ENCODE data around the gene BCAP31.
"Not testable (repeated sequence)": the region's sequence is repeated elsewhere in the genome, so short reads cannot be mapped to it uniquely, and the experiment has no call there.

The BCAP31 gene

DNA sequence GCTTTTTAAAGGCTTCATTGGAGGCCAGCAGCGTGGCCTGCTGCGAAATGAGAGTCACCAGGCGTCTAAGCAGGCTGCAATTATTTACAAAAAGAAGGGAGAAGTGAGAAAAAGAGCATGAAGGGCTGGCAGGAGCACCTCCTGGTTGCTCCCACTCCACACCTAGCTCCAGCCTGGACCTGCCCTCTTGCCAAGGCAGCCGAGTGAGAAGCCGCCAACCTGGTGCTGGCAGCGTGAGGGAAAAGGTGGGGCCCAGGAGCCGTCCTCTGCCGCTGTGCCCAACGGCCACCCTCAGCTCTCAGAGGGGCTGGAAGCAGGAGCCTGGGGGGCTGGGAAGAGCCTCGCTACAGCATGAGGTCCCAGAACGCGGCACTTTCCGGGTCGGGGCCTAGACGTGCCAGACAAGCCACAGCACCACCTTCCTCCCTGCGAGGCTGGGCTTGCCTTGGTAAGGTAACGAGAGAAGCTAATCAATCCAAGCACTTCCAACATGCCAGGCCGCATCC is 20.1 kb downstream of the BCAP31 start:
- H3K4me3 Mint-ChIP-seq, result no peak overlapping the region
- peaks cover 93% of the 10 kb centered on the region for H3K36me3 Mint-ChIP-seq (ENCODE audit: low read depth)
- peaks cover 35% of the 10 kb centered on the region for H3K4me1 Mint-ChIP-seq (ENCODE audit: low read depth)
- intact Hi-C loops (cut with micrococcal nuclease), result no loop called here
- no peaks in the 10 kb centered on the region for H3K9me3 Mint-ChIP-seq
- no peaks in the 10 kb centered on the region for H3K27me3 Mint-ChIP-seq
- no peak overlapping the region for H3K27ac Mint-ChIP-seq

DNA sequence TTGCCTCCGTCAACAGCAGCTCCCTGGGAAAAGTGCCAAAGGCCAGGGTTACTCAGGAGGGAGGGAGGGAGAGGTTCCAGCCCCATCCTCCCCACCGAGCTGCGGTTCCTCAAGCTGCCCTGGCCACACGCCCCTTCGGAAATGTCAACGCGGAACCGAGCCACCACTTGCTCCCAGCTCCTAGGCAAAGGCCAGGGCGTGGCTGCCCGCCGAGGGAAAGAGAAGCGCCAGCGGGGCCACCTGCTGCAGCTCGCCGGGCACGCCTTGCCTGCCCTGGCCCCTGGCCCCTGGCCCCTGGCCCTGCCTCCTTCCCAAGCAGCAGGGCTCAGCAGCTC is 21.2 kb downstream of the BCAP31 start:
- intact Hi-C loops (cut with micrococcal nuclease), result no loop called here

DNA sequence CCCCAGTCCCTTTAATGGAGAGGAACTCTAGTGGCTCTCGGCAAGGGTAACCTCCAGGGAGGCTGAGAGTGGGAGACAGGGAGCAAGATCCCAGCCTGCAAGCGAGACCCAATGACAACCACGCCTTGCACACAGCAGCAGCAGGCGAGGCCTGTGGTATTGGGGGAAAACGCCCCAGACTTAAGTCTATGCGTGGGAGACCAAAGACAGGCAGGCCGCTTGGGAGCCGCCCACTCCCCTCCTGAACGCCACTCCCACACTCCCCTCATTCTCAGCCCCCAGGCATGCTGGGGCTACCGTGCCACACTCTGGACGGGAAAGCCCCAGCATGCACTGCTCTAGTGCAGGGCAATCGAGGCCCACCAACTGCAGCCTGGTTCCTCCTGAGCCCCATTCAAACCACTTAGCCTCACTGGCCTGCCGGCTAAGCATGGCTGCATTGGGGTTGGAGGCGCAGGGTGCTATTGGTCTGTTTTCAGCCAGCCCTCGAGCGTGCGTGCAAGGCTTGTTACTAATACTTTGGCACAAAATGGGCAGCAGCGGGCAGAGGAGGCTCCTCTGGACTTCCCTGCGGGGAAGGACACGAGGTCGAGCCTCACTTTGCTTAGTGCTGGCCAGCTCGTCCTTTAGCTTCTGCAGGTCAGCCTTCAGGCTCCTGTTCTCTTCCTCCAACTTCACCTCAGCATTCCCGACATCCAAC is 21.7 kb downstream of the BCAP31 start:
- no peak overlapping the region for H3K4me3 Mint-ChIP-seq
- H3K9me3 Mint-ChIP-seq, result no peaks in the 10 kb centered on the region
- H3K27me3 Mint-ChIP-seq, result no peaks in the 10 kb centered on the region
- H3K4me1 Mint-ChIP-seq (ENCODE audit: low read depth), result peaks cover 32% of the 10 kb centered on the region
- H3K36me3 Mint-ChIP-seq (ENCODE audit: low read depth), result peaks cover 97% of the 10 kb centered on the region
- H3K27ac Mint-ChIP-seq, result no peak overlapping the region
- intact Hi-C loops (cut with micrococcal nuclease), result no loop called here

More for the DNA sequence above, 21.2 kb downstream of the BCAP31 start:
- no peak overlapping the region for H3K4me3 Mint-ChIP-seq
- no peaks in the 10 kb centered on the region for H3K27me3 Mint-ChIP-seq
- H3K9me3 Mint-ChIP-seq, result no peaks in the 10 kb centered on the region
- H3K27ac Mint-ChIP-seq, result no peak overlapping the region
- peaks cover 97% of the 10 kb centered on the region for H3K36me3 Mint-ChIP-seq (ENCODE audit: low read depth)
- peaks cover 32% of the 10 kb centered on the region for H3K4me1 Mint-ChIP-seq (ENCODE audit: low read depth)

DNA sequence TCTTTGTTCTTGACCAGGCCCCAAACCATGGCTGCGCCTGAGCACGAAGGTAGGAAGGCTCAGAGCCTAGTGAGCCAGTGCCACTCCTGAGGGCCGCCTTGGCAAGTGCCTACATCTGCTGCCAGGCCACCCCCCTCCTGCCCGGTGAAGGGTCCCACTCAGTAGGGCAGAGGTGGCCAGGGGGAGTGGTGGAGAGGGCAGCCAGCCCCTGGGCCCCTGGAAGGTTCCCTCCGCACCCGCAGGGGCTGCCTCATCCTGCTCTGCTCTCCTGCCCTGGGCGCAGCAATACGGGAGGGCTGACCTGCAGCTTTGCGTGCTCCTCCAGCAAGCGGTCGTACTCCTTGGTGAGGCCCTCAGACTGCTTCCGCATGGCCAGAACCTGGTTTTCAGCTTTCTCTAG is 22.5 kb downstream of the BCAP31 start:
- Mint-ChIP-seq H3K36me3 (ENCODE audit: low read depth) (peaks cover 97% of the 10 kb centered on the region), H3K9me3 (no peaks in the 10 kb centered on the region), H3K27me3 (no peaks in the 10 kb centered on the region), H3K4me1 (ENCODE audit: low read depth) (peaks cover 36% of the 10 kb centered on the region), H3K4me3 (no peak overlapping the region), H3K27ac (no peak overlapping the region)
- intact Hi-C loops (cut with micrococcal nuclease), result no loop called here

DNA sequence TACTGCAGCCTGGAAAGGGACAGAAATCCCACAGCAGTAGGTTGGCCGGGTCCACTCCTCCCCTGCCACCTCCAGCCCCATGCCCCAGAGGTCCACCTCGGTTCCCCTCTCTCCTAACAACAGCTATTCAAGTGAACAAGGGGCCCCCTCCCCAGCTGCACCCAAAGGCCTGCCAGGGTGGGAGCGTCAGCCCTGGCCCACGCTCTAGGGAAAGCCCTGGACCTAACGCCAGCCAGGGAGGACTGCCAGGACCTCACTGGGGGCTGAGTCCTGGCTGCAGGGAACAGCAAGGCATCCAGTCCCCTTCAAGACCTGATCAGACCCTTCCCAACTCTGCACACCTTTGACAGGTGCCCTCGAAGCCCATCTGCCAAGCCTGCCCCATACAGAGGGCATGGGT is 23.2 kb downstream of the BCAP31 start:
- Mint-ChIP-seq H3K27me3 (no peaks in the 10 kb centered on the region), H3K4me1 (ENCODE audit: low read depth) (peaks cover 30% of the 10 kb centered on the region), H3K36me3 (ENCODE audit: low read depth) (peaks cover 97% of the 10 kb centered on the region), H3K27ac (no peak overlapping the region), H3K9me3 (no peaks in the 10 kb centered on the region), H3K4me3 (no peak overlapping the region)
- intact Hi-C loops (cut with micrococcal nuclease), result no loop called here

DNA sequence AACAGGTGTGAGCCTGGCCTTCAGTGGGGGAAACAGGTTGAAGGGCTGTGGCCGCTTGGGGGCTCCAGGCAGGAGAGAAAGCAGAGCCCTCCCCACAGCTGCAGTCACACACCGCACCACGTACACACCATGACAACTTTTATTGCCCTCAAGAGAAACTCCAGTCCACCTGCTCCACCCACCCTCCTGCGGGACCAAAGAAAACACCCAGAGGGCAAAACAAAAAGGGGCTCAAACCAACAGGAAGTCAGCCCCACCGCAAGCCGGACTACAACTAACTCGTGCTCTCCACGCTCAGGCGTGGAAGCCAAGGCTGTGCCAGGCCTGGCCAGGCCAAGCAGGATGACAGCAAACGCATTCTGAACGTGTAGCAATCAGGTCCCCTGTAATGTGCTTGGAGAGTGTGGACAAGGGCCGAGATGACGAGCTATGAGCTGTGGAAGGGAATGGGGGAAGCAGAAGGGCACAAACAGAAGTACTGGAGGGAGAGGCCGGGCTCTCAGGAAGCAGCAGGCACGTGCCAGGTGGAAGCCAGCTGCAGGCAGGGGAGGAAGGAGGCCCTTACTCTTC is 23.7 kb downstream of the BCAP31 start:
- Mint-ChIP-seq H3K27ac (no peak overlapping the region), H3K9me3 (no peaks in the 10 kb centered on the region), H3K4me1 (ENCODE audit: low read depth) (peaks cover 27% of the 10 kb centered on the region), H3K36me3 (ENCODE audit: low read depth) (peaks cover 97% of the 10 kb centered on the region), H3K27me3 (no peaks in the 10 kb centered on the region), H3K4me3 (no peak overlapping the region)
- intact Hi-C loops (cut with micrococcal nuclease), result no loop called here

DNA sequence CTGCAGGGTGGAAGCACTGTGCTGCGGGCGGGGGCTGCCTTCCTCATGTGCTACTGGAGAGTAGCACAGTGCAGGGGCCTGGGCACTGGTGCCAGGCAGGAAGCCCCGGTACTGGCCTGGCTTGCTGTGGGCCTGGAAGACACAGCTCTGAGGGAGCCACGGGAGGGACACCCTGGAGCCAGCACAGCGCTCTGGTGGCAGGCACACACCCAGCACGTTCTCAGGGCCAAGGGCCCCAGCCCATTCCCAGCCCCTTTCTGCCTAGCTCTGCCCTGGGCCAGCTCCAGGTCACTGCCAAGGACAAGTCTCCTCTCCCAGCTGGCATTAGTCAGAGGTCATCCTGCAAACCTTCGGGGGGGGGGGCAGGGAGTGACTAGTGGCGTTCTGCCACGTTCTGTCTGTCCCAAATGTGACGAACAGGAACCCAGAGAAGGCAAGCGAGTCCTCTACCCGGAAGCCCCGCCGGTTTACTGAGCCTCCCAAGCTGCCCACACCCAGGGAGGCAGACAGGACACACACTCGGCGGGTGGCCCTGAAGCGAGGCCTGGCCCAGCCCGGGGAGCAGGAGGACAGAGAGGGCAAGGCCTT is 24.3 kb downstream of the BCAP31 start:
- peaks cover 24% of the 10 kb centered on the region for H3K4me1 Mint-ChIP-seq (ENCODE audit: low read depth)
- intact Hi-C loops (cut with micrococcal nuclease); H3K27ac Mint-ChIP-seq; H3K4me3 Mint-ChIP-seq; H3K9me3 Mint-ChIP-seq; H3K27me3 Mint-ChIP-seq: not testable (repeated sequence)
- H3K36me3 Mint-ChIP-seq (ENCODE audit: low read depth), result peaks cover 97% of the 10 kb centered on the region

DNA sequence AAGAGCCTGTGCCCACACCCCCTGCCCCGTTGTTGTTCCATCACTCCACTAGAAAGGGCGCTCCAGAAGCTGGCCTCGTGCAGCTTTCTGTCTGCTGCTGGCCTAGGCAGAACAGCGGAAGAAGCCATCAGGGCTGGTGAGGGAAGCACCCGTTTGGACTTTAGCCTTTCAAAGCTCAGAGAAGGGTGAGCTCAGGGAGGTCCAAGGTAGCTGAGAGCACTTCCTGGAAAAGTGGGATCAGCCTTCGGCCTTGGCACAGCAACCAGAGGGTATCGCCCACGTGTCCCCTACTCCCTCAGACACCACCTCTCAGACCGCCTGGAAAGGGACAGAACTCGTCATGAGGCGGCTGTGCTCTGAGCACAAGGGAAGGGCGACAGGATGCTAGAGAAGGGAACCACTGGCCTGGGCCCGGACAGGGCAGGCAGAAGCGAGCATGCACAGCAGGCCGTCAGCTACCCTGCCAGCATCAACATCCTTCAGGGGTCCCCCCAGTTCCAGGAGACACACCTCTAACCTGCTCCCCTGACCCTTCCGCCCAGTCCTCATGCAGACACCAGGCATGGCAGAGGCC is 24.9 kb downstream of the BCAP31 start:
- H3K27ac Mint-ChIP-seq; H3K9me3 Mint-ChIP-seq; intact Hi-C loops (cut with micrococcal nuclease); H3K27me3 Mint-ChIP-seq; H3K4me3 Mint-ChIP-seq: not testable (repeated sequence)
- Mint-ChIP-seq H3K4me1 (ENCODE audit: low read depth) (peaks cover 24% of the 10 kb centered on the region), H3K36me3 (ENCODE audit: low read depth) (peaks cover 97% of the 10 kb centered on the region)

DNA sequence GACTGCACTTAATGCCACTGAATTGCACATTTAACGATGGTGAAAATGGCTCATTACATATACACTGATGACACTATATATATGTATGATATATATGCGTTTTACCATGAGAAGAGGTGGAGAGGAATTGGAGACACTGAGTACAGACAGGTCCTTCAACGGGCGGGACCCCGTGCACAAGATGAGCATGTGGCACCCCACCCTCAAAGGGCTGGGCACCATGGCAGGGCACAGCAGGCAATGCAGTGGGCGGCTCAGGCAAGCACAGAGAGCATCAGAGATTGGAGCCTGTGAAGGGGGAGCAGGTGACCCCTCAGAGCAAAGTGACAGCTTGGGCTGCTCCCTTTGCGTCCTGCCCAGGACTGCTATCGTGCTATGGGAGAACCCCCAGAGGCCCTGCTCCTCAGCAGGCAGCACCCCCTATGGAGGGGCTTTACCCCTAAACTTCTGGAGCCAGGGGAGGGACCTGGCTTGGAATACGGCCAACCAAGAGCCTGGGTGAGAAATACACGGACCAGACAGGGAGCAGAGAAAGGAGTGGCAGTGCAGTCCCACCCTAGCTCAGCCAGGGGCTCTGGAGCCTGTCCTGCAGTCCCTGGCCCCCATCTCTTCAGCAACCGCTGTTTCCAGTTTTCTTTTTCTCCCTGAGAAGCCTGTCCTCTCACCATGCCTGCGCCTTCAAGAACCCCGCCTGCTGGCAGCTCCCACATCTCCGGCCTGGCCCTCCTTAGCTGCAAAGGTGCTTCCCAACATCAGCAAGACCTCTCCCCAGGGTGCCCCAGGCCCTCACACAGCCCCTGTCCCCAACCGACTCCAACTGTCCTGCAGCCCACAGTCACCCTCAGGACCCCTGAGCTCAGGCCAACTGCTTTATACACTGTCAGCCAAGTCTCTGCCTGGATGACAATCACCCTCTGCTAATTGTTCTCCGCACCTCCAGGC is 26.0 kb downstream of the BCAP31 start:
- Mint-ChIP-seq H3K27me3 (no peaks in the 10 kb centered on the region), H3K36me3 (ENCODE audit: low read depth) (peaks cover 95% of the 10 kb centered on the region), H3K27ac (no peak overlapping the region), H3K4me3 (no peak overlapping the region), H3K4me1 (ENCODE audit: low read depth) (peaks cover 24% of the 10 kb centered on the region), H3K9me3 (no peaks in the 10 kb centered on the region)
- intact Hi-C loops (cut with micrococcal nuclease), result no loop called here

DNA sequence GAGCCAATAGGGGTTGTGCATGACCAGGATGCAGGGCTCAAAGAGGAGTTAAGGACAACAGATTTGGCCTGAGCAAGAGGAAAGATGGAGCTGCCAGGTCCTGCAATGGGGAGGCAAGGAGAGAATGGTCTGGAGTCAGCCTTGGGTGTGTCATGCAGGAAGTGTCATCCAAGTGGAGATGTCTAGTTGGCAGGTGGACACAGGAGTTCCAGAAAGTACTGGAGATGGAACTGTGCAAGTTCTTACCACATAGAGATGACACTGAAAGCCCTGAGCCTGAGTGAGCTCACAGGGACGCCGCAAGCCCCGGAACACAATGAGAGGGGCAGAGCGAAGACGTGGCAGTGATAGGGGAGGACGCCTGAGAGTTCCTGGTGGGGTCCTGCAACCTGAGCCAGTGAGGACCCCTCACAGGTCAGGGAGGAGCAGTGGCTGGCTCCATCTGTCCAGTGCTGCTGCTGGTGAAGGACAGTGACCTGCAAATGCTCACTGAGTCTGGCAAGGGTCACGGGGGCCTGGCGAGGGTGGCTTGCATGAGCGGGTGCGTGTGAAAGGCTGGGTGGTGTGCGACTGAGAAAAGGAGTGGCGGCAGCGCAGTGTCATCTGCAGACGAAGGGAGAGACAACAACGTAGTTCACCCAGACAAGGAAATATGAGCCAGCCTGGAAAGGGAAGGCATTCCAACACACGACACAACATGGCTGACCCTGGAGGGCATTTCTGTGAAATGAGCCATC is 27.0 kb downstream of the BCAP31 start:
- Mint-ChIP-seq H3K4me1 (ENCODE audit: low read depth) (peaks cover 24% of the 10 kb centered on the region), H3K36me3 (ENCODE audit: low read depth) (peaks cover 85% of the 10 kb centered on the region)
- H3K9me3 Mint-ChIP-seq; intact Hi-C loops (cut with micrococcal nuclease); H3K4me3 Mint-ChIP-seq; H3K27me3 Mint-ChIP-seq; H3K27ac Mint-ChIP-seq: not testable (repeated sequence)

DNA sequence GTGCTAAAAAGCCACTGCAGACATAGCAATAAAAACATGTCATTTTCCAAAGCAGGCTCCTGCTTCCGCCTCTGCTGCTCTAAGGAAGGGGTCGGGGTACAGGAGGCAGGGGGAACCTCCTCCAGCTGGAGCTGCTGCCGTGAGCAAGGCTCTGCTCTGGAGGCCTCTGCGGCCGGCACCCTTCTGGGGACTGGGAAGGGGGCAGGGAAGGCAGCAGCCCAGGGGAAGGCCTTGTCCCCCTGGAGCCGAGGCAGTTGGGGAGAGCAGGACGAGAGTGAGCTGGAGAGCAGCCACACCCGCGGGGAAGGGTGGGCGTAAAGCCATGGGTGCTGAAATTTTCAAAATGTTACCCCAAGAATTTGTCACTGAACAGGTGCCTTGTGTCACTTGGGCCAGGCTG is 27.6 kb downstream of the BCAP31 start:
- Mint-ChIP-seq H3K4me1 (ENCODE audit: low read depth) (peaks cover 24% of the 10 kb centered on the region), H3K36me3 (ENCODE audit: low read depth) (peaks cover 79% of the 10 kb centered on the region)
- H3K27ac Mint-ChIP-seq; intact Hi-C loops (cut with micrococcal nuclease); H3K9me3 Mint-ChIP-seq; H3K4me3 Mint-ChIP-seq; H3K27me3 Mint-ChIP-seq: not testable (repeated sequence)

DNA sequence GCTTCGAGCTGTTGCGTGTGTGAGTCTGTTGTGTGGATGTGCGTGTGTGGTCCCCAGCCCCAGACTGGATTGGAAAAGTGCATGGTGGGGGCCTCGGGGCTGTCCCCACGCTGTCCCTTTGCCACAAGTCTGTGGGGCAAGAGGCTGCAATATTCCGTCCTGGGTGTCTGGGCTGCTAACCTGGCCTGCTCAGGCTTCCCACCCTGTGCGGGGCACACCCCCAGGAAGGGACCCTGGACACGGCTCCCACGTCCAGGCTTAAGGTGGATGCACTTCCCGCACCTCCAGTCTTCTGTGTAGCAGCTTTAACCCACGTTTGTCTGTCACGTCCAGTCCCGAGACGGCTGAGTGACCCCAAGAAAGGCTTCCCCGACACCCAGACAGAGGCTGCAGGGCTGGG is 28.1 kb downstream of the BCAP31 start:
- no peak overlapping the region for H3K4me3 Mint-ChIP-seq
- no peaks in the 10 kb centered on the region for H3K9me3 Mint-ChIP-seq
- H3K36me3 Mint-ChIP-seq (ENCODE audit: low read depth), result peaks cover 74% of the 10 kb centered on the region
- intact Hi-C loops (cut with micrococcal nuclease), result no loop called here
- H3K27ac Mint-ChIP-seq, result no peak overlapping the region
- H3K4me1 Mint-ChIP-seq (ENCODE audit: low read depth), result peaks cover 24% of the 10 kb centered on the region
- H3K27me3 Mint-ChIP-seq, result peaks cover 13% of the 10 kb centered on the region

DNA sequence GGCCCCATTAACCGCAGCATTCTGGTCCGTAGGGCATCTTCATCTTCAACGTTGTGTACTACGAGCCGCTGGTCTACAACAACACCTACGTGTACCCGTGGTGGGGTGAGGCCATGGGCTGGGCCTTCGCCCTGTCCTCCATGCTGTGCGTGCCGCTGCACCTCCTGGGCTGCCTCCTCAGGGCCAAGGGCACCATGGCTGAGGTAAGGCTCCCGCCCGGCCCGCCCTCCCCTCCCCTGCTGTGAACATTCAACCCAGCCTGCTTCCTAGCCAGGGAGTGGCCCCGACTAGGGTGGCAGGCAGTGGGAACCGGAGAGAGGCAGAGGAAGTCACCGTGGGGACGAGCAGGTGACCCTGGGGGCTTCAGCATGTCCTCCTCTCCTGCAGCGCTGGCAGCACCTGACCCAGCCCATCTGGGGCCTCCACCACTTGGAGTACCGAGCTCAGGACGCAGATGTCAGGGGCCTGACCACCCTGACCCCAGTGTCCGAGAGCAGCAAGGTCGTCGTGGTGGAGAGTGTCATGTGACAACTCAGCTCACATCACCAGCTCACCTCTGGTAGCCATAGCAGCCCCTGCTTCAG is 29.4 kb downstream of the BCAP31 start:
- intact Hi-C loops (cut with micrococcal nuclease), result no loop called here

More for the DNA sequence above, 29.4 kb downstream of the BCAP31 start:
- peaks cover 22% of the 10 kb centered on the region for H3K4me1 Mint-ChIP-seq (ENCODE audit: low read depth)
- H3K27ac Mint-ChIP-seq, result no peak overlapping the region
- no peak overlapping the region for H3K4me3 Mint-ChIP-seq
- H3K9me3 Mint-ChIP-seq, result no peaks in the 10 kb centered on the region
- H3K36me3 Mint-ChIP-seq (ENCODE audit: low read depth), result peaks cover 61% of the 10 kb centered on the region
- H3K27me3 Mint-ChIP-seq, result peaks cover 24% of the 10 kb centered on the region

All from dendritic cell treated with granulocyte-macrophage colony-stimulating factor and Interleukin-4, amounts not matched to agents 40 ng/mL and 50 ng/mL, for 4 days (primary cell).